Lung (tissue), 12 donors: ENCODE results near the gene LRIG1. TPM values are rescaled to one million over a fixed set of nuclear protein-coding genes. Genes with fewer than 3 reads are reported as not detected.
A peak's percentile ranks its signal among the peaks of the same experiment; 100 is the strongest.

Experiments
- ATAC-seq: fragments of 200-7000 bp; cut with Tn5 transposase; one replicate; pipeline ENCODE4 v1.9.1; 2020; ENCODE audit warnings: moderate number of reproducible peaks; ENCODE audit not compliant: insufficient read depth, low FRiP score
- DNase-seq, 3 donors: peaks; one replicate each; pipeline ENCODE4 v3.0.0-alpha.2; 2013 to 2017
- H3K27ac ChIP-seq, 2 donors: one replicate each; pipeline ENCODE4 v1.5.1; 2013; ENCODE audit warnings: mild to moderate bottlenecking in 2 of 2, moderate library complexity in 2 of 2, control low read depth in 1 of 2, inconsistent platforms in 1 of 2, low read depth in 1 of 2, low read length in 1 of 2
- H3K27me3 ChIP-seq, 3 donors: one replicate each; pipeline ENCODE4 v1.5.1; 2013; ENCODE audit warnings: low read length in 2 of 3; ENCODE audit not compliant: control insufficient read depth in 3 of 3, insufficient read depth in 3 of 3
- H3K36me3 ChIP-seq, 4 donors: one replicate each; pipeline ENCODE4 v1.5.1; 2013; ENCODE audit warnings: low read length in 4 of 4, mild to moderate bottlenecking in 1 of 4, moderate library complexity in 1 of 4; ENCODE audit not compliant: control insufficient read depth in 4 of 4, insufficient read depth in 4 of 4
- H3K4me1 ChIP-seq, 5 donors: one replicate each; pipeline ENCODE4 v1.5.1; 2013; ENCODE audit warnings: low read length in 5 of 5, mild to moderate bottlenecking in 2 of 5, moderate library complexity in 1 of 5; ENCODE audit not compliant: control insufficient read depth in 5 of 5, insufficient read depth in 5 of 5
- H3K4me3 ChIP-seq: one replicate; pipeline ENCODE4 v1.5.1; 2013; ENCODE audit warnings: mild to moderate bottlenecking, control low read depth, moderate library complexity
- H3K9ac ChIP-seq, 2 donors: one replicate each; pipeline ENCODE4 v1.5.1; 2013; ENCODE audit warnings: low read length in 2 of 2, control low read depth in 1 of 2; ENCODE audit not compliant: insufficient read depth in 1 of 2
- H3K9me3 ChIP-seq, 4 donors: one replicate each; pipeline ENCODE4 v1.5.1; 2013; ENCODE audit warnings: low read length in 3 of 4, mild to moderate bottlenecking in 1 of 4, moderate library complexity in 1 of 4; ENCODE audit not compliant: control insufficient read depth in 4 of 4, insufficient read depth in 3 of 4
- WGBS, 2 donors: extraction: QIAGEN DNeasy Blood & Tissue Kit; methylation state at CpG; one replicate each; pipeline ENCODE4 v1.1.7; 2013; 5-methylcytosine and 5-hydroxymethylcytosine counted together
- polyA plus RNA-seq, 2 donors: library from polyadenylated mRNA; stranded (reverse); fragments of 200-250 nt; gene quantifications; one replicate each; pipeline ENCODE4 v1.2.1, GENCODE V29; 2013
- total RNA-seq, 2 donors: library from RNA; depleted of rRNA in 1 of 2; stranded (reverse); fragments of >200 nt in 1 of 2; gene quantifications; one replicate each; pipeline ENCODE4 v1.2.1, GENCODE V29; 2014 to 2021
- TF ChIP-seq, protein P1 (sequence below): IDR thresholded peaks from 2 replicates; pipeline ENCODE4 v1.5.1; 2012; ENCODE audit warnings: mild to moderate bottlenecking; ENCODE audit errors: control extremely low read depth, extremely low read depth
- donor health status: control.
- donor health status: control.
- donor health status: Bipolar disorder and iron deficiency.
- donor health status: healthy.
- donor health status: DM: yes; HTN: yes; CAD: no.

Gene LRIG1
- total and polyA plus RNA-seq, 4 donors = 21.9 to 97.4 (median 42.2) TPM

DNA sequence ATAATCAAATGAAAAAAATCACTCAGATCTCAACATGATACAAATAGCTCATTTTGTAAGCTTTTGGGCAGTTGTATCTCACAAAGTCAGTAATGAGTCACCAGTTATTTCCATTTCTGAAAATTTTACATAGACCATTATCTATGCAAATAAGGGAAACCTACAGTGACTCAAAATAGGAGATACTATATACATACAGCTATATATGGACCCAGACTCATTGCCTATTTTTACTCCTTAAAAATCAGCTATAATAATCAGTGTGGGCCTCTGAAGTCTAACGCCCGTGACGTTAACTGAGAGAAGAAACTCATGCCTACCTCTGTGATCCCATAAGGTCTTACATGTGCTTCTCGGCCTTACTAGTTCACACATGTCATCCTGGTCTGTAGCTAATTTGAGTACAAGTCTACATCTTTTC is 31.6 kb downstream of the LRIG1 start:
- Histone ChIP-seq H3K4me3 (no peak overlapping the region), H3K4me1 (peaks cover 2 to 26% (median 17%) of the 10 kb centered on the region in 5 donors), H3K27me3 (no peaks in the 10 kb centered on the region), H3K9ac (no peak overlapping the region), H3K36me3 (no peaks in the 10 kb centered on the region), H3K9me3 (no peaks in the 10 kb centered on the region), H3K27ac (no peak overlapping the region)
- no peak for DNase-seq
- no peak for ATAC-seq
- TF ChIP-seq, protein P1, sequence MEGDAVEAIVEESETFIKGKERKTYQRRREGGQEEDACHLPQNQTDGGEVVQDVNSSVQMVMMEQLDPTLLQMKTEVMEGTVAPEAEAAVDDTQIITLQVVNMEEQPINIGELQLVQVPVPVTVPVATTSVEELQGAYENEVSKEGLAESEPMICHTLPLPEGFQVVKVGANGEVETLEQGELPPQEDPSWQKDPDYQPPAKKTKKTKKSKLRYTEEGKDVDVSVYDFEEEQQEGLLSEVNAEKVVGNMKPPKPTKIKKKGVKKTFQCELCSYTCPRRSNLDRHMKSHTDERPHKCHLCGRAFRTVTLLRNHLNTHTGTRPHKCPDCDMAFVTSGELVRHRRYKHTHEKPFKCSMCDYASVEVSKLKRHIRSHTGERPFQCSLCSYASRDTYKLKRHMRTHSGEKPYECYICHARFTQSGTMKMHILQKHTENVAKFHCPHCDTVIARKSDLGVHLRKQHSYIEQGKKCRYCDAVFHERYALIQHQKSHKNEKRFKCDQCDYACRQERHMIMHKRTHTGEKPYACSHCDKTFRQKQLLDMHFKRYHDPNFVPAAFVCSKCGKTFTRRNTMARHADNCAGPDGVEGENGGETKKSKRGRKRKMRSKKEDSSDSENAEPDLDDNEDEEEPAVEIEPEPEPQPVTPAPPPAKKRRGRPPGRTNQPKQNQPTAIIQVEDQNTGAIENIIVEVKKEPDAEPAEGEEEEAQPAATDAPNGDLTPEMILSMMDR = no peak
- WGBS, 2 donors = 92 to 94% methylated on average over 4 of the region's 4 CpGs

DNA sequence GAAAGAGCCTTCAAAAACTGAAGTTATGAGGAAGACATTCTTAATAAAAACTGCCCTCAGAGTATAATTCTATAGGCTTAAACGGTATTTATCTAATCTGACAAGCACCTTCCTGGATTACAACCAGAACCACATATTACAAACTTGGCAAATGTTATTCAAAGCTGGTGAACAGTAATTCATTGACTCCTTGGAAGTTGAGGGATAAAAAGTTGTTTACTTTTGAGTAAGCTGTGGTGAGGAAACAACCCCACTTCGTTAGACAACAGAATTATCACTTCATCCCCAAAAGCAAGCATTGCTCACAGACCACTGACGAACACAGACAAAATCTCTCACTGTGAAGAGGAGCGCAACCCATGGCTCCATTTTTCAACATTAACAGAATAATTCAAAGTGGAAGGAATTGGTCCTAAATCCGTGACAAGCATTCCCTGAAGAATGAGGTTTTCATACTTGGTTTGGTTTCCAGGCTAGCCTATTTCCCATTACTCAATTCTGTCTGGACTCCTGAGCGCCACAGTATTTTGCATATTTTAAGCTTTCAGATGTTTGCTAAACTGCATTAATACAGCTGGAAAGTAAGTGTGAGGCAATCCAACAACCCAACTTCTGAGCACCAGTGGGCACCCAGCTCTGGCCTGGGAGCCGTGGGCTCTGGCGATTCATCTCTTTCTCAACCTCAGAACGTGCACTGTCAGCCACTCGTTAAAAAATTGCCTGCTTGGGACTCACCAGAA is 32.7 kb downstream of the LRIG1 start:
- WGBS, 2 donors = 32 to 63% methylated on average over 10 of the region's 10 CpGs
- ATAC-seq = no peak
- H3K36me3 ChIP-seq = no peaks in the 10 kb centered on the region
- TF ChIP-seq, protein P1 = no peak
- no peaks in the 10 kb centered on the region for H3K27me3 ChIP-seq
- no peak overlapping the region for H3K27ac ChIP-seq
- no peak overlapping the region for H3K9ac ChIP-seq
- DNase-seq = no peak
- H3K4me3 ChIP-seq = no peak overlapping the region
- H3K4me1 ChIP-seq = peaks cover 3 to 30% (median 9%) of the 10 kb centered on the region in 5 donors
- H3K9me3 ChIP-seq = no peaks in the 10 kb centered on the region

DNA sequence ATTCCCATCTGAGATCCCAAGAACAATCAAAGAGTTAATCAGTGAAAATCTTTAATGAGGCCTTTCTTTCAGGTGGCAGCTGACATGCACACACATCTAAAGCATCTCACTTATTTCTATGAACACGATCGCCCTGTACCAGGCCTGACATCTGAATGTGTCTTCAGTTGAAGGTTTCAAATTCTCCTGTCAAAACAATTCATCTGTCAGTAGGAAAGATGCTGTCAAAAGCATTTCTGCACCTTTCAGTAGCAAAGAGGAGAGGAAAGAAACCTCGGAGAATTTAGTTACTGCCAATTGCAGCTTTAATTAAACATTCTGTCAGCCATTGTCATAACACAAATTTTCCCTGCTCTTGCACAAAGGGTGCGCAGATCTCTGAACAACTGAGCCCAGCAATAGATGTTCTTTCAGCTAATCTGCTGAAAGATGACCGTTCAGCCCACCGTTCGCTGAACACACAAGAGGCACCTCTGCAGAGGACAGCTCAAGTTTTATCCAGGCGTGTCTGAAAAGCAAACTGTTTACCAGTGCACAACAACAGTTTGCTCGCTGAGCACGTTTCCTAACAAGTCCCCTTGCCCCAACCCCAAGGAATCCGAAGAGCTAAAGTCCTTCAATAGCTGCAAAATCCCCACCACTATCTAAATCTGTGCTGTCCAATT is 34.1 kb downstream of the LRIG1 start:
- peaks cover 0 to 23% (median 3%) of the 10 kb centered on the region in 5 donors for H3K4me1 ChIP-seq
- peak overlapping the region in 1 of 2 donors; percentile 10 for H3K27ac ChIP-seq
- 83 to 91% methylated on average over 11 of the region's 11 CpGs for WGBS, 2 donors
- no peak overlapping the region for H3K4me3 ChIP-seq
- H3K36me3 ChIP-seq = peaks cover 0 to under 1% (median 0%) of the 10 kb centered on the region in 4 donors
- no peaks in the 10 kb centered on the region for H3K27me3 ChIP-seq
- no peak overlapping the region for H3K9ac ChIP-seq
- DNase-seq (no peak), ATAC-seq (no peak)
- TF ChIP-seq, protein P1 = no peak
- no peaks in the 10 kb centered on the region for H3K9me3 ChIP-seq
